ENCODE results near the gene EXOC6B. TPM values are rescaled to one million over a fixed set of nuclear protein-coding genes. Genes with fewer than 3 reads are reported as not detected.

The EXOC6B gene
- total and polyA plus RNA-seq, 3 donors from 2014 or later, result 27.7 to 45.2 (median 31.7) TPM

- DNase-seq, result no peak
Observed at GRCh38 chr2:72132981-72133720, 692.7 kb downstream of the EXOC6B start.

GRCh38 chr2:72131916-72132841 is 693.7 kb downstream of the EXOC6B start:
- no peak overlapping the region for H3K27ac ChIP-seq
- no peaks in the 10 kb centered on the region for H3K9me3 ChIP-seq
- DNase-seq, result no peak
- H3K4me1 ChIP-seq, result peaks cover 28% of the 10 kb centered on the region
- TF ChIP-seq POLR2A (IDR thresholded peaks at IDR 0.05) (no peak), CTCF (IDR thresholded peaks at IDR 0.05) (no peak)
- no peaks in the 10 kb centered on the region for H3K27me3 ChIP-seq
- intact Hi-C loops (cut with DNase I; ENCODE audit: low total_unique reads), result no loop called here
- no peak overlapping the region for H3K4me3 ChIP-seq
- no peaks in the 10 kb centered on the region for H3K36me3 ChIP-seq (ENCODE audit: low read depth, missing control alignments)
- WGBS, 2 donors, result 89 to 91% methylated on average over 14 to 37 of the region's 37 CpGs

More at GRCh38 chr2:72132981-72133720, 692.7 kb downstream of the EXOC6B start:
- no peak for TF ChIP-seq CTCF (IDR thresholded peaks at IDR 0.05)
- WGBS, 2 donors, result 89 to 96% methylated on average over 6 to 29 of the region's 29 CpGs
- Histone ChIP-seq H3K4me1 (peaks cover 36% of the 10 kb centered on the region), H3K27ac (no peak overlapping the region), H3K27me3 (no peaks in the 10 kb centered on the region), H3K36me3 (ENCODE audit: low read depth, missing control alignments) (no peaks in the 10 kb centered on the region), H3K9me3 (no peaks in the 10 kb centered on the region), H3K4me3 (no peak overlapping the region)
- intact Hi-C loops (cut with DNase I; ENCODE audit: low total_unique reads), result no loop called here

GRCh38 chr2:72131371-72131891 is 694.4 kb downstream of the EXOC6B start:
- Histone ChIP-seq H3K4me1 (peaks cover 20% of the 10 kb centered on the region), H3K27me3 (no peaks in the 10 kb centered on the region), H3K36me3 (ENCODE audit: low read depth, missing control alignments) (no peaks in the 10 kb centered on the region), H3K4me3 (no peak overlapping the region), H3K9me3 (no peaks in the 10 kb centered on the region), H3K27ac (no peak overlapping the region)
- intact Hi-C loops (cut with DNase I; ENCODE audit: low total_unique reads), result no loop called here
- no peak for DNase-seq
- TF ChIP-seq CTCF (IDR thresholded peaks at IDR 0.05) (no peak), POLR2A (IDR thresholded peaks at IDR 0.05) (no peak)
- 87 to 90% methylated on average over 13 to 16 of the region's 16 CpGs for WGBS, 2 donors

GRCh38 chr2:72130659-72131360 is 695.0 kb downstream of the EXOC6B start:
- Histone ChIP-seq H3K27ac (no peak overlapping the region), H3K36me3 (ENCODE audit: low read depth, missing control alignments) (no peaks in the 10 kb centered on the region), H3K4me3 (no peak overlapping the region), H3K27me3 (no peaks in the 10 kb centered on the region), H3K9me3 (no peaks in the 10 kb centered on the region), H3K4me1 (peaks cover 14% of the 10 kb centered on the region)
- TF ChIP-seq CTCF (IDR thresholded peaks at IDR 0.05), result no peak
- no peak for TF ChIP-seq POLR2A (IDR thresholded peaks at IDR 0.05)
- 46 to 80% methylated on average over 26 of the region's 26 CpGs for WGBS, 2 donors
- no peak for DNase-seq
- intact Hi-C loops (cut with DNase I; ENCODE audit: low total_unique reads), result no loop called here
